Vagina (tissue), 2 donors: ENCODE data around the gene MACROD2.

Experiments used
- POLR2A ChIP-seq, 2 donors: fragments of 450-650 bp; IDR thresholded peaks; one replicate each; pipeline ENCODE4 v1.6.1; 2017; ENCODE audit warnings: antibody characterized with exemption in 2 of 2, mild to moderate bottlenecking in 2 of 2, moderate library complexity in 2 of 2
- POLR2AphosphoS5 ChIP-seq, 2 donors: sonication (generic); formaldehyde crosslinking; IDR thresholded peaks; one replicate each; pipeline ENCODE4 v1.9.0; 2017; ENCODE audit warnings: antibody characterized with exemption in 2 of 2, mild to moderate bottlenecking in 2 of 2, low read depth in 1 of 2; ENCODE audit not compliant: insufficient read depth in 1 of 2
- TF ChIP-seq, protein P1 (sequence below), 3 experiments: fragments of 450-650 bp in 2 of 3; fragments of 200-600 bp in 1 of 3; sonication (generic) in 1 of 3; IDR thresholded peaks; one replicate each; pipeline ENCODE4 v1.5.1; 2017 to 2019; ENCODE audit warnings: antibody characterized with exemption in 3 of 3, mild to moderate bottlenecking in 2 of 3, moderate library complexity in 2 of 3

DNA sequence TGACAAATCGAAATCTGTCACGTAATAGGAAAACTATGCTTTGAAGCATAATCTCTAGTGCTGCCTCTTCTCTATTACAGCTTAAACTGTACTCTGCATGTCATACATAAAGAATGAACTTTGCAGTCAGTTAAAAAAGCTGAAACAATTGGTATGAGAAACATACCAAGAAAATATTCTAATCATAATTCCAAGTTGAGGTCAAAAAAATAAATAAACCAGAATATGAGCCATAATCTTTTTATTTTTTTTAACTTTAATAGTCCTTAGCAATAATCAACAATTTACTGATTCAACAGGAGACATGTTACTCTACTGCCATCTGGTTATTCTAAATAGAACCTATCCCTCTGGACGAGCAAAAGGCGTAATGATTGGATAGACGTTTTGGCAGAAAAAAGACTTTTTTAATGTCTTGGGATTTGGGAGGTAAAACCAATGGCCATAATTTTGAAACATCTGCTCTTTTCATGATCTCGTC lies 566.5 kb downstream of the MACROD2 start:
- TF ChIP-seq, protein P1, sequence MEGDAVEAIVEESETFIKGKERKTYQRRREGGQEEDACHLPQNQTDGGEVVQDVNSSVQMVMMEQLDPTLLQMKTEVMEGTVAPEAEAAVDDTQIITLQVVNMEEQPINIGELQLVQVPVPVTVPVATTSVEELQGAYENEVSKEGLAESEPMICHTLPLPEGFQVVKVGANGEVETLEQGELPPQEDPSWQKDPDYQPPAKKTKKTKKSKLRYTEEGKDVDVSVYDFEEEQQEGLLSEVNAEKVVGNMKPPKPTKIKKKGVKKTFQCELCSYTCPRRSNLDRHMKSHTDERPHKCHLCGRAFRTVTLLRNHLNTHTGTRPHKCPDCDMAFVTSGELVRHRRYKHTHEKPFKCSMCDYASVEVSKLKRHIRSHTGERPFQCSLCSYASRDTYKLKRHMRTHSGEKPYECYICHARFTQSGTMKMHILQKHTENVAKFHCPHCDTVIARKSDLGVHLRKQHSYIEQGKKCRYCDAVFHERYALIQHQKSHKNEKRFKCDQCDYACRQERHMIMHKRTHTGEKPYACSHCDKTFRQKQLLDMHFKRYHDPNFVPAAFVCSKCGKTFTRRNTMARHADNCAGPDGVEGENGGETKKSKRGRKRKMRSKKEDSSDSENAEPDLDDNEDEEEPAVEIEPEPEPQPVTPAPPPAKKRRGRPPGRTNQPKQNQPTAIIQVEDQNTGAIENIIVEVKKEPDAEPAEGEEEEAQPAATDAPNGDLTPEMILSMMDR (IDR thresholded peaks at IDR 0.05) = no peak
- no peak for TF ChIP-seq POLR2AphosphoS5 (IDR thresholded peaks at IDR 0.05; ENCODE audit: insufficient read depth in 1 of 2, low read depth in 1 of 2)
- TF ChIP-seq POLR2A (IDR thresholded peaks at IDR 0.05) = no peak
